WTC11 (cell line): Measurements from ENCODE around the gene PTPRS. TPM values are rescaled to one million over a fixed set of nuclear protein-coding genes. Genes with fewer than 3 reads are reported as not detected.

Source experiments
- ATAC-seq: fragments of 200-7000 bp; cut with Tn5 transposase; 2 replicates; pipeline ENCODE4 v1.10.0; 2021; ENCODE audit warnings: mild to moderate bottlenecking, moderate library complexity
- CTCF ChIA-PET: fragments of 300-600 bp; sonication (Branson Sonifier 250); formaldehyde crosslinking; loops from one replicate; lab custom pipeline; 2021; ENCODE audit warnings: antibody characterized with exemption; lab: Charles Lee
- POLR2A ChIA-PET: fragments of 350-600 bp; sonication (Branson Sonifier 250); formaldehyde crosslinking; loops from one replicate; lab custom pipeline; 2021; ENCODE audit warnings: antibody characterized with exemption; lab: Charles Lee
- DNase-seq: peaks from one replicate; pipeline ENCODE4 v3.0.0; 2021; ENCODE audit warnings: low spot score
- H3K27ac Mint-ChIP-seq: 2 replicates; pipeline ENCODE4 v1.8.0; 2021; ENCODE audit warnings: mixed read lengths
- H3K27me3 Mint-ChIP-seq: 2 replicates; pipeline ENCODE4 v1.8.0; 2021; ENCODE audit warnings: low read depth, mild to moderate bottlenecking, moderate library complexity, mixed read lengths
- H3K36me3 Mint-ChIP-seq: 2 replicates; pipeline ENCODE4 v1.8.0; 2021; ENCODE audit warnings: mixed read lengths
- H3K4me1 Mint-ChIP-seq: 2 replicates; pipeline ENCODE4 v1.8.0; 2022; ENCODE audit warnings: mixed read lengths
- H3K4me3 Mint-ChIP-seq: 2 replicates; pipeline ENCODE4 v1.8.0; 2021; ENCODE audit warnings: mild to moderate bottlenecking, moderate library complexity, mixed read lengths
- H3K9me3 Mint-ChIP-seq: 2 replicates; pipeline ENCODE4 v1.8.0; 2021; ENCODE audit warnings: mixed read lengths
- AFF4 ChIP-seq: sonication (generic); formaldehyde crosslinking; IDR thresholded peaks from 2 replicates; pipeline ENCODE4 v1.8.1; 2023; ENCODE audit warnings: mild to moderate bottlenecking, missing genetic modification reagents, borderline replicate concordance
- ATF2 ChIP-seq: sonication (generic); formaldehyde crosslinking; IDR thresholded peaks from 2 replicates; pipeline ENCODE4 v1.8.1; 2022; ENCODE audit warnings: low read depth, missing genetic modification reagents, borderline replicate concordance
- ATF6 ChIP-seq: sonication (generic); formaldehyde crosslinking; IDR thresholded peaks from 2 replicates; pipeline ENCODE4 v1.8.1; 2023; ENCODE audit warnings: mild to moderate bottlenecking, missing genetic modification reagents
- E2F5 ChIP-seq: sonication (generic); formaldehyde crosslinking; IDR thresholded peaks from 2 replicates; pipeline ENCODE4 v1.8.1; 2022; ENCODE audit warnings: mild to moderate bottlenecking, moderate library complexity, missing genetic modification reagents
- ETV6 ChIP-seq: sonication (generic); formaldehyde crosslinking; IDR thresholded peaks from 2 replicates; pipeline ENCODE4 v1.8.1; 2022; ENCODE audit warnings: mild to moderate bottlenecking, missing genetic modification reagents
- HMGXB4 ChIP-seq: sonication (generic); formaldehyde crosslinking; IDR thresholded peaks from 2 replicates; pipeline ENCODE4 v1.8.1; 2023; ENCODE audit warnings: mild to moderate bottlenecking, moderate library complexity, missing genetic modification reagents
- KAT7 ChIP-seq: sonication (generic); formaldehyde crosslinking; IDR thresholded peaks from 2 replicates; pipeline ENCODE4 v1.8.1; 2023; ENCODE audit warnings: missing genetic modification reagents, mild to moderate bottlenecking, borderline replicate concordance
- NR2C2 ChIP-seq: sonication (generic); formaldehyde crosslinking; IDR thresholded peaks from 2 replicates; pipeline ENCODE4 v1.8.0; 2022; ENCODE audit warnings: mild to moderate bottlenecking, missing genetic modification reagents
- PRDM15 ChIP-seq: sonication (generic); formaldehyde crosslinking; IDR thresholded peaks from 2 replicates; pipeline ENCODE4 v1.8.0; 2022; ENCODE audit warnings: missing genetic modification reagents
- SMAD3 ChIP-seq: sonication (generic); formaldehyde crosslinking; IDR thresholded peaks from 2 replicates; pipeline ENCODE4 v1.8.0; 2022; ENCODE audit warnings: missing genetic modification reagents, mild to moderate bottlenecking, borderline replicate concordance
- STAT6 ChIP-seq: sonication (generic); formaldehyde crosslinking; conservative IDR thresholded peaks from 2 replicates; pipeline ENCODE4 v1.8.1; 2023; ENCODE audit warnings: mild to moderate bottlenecking, low read depth, missing genetic modification reagents, moderate library complexity
- ZNF232 ChIP-seq: sonication (generic); formaldehyde crosslinking; IDR thresholded peaks from 2 replicates; pipeline ENCODE4 v1.8.0; 2022; ENCODE audit warnings: mild to moderate bottlenecking, missing genetic modification reagents
- ZNF423 ChIP-seq: fragments of 250-450 bp; sonication (Bioruptor Pico); IDR thresholded peaks from 2 replicates; pipeline ENCODE4 v2.1.2; 2022; ENCODE audit warnings: mild to moderate bottlenecking, moderate library complexity
- ZNF512 ChIP-seq: sonication (generic); formaldehyde crosslinking; IDR thresholded peaks from 2 replicates; pipeline ENCODE4 v1.8.1; 2022; ENCODE audit warnings: missing genetic modification reagents, borderline replicate concordance
- total RNA-seq: library from RNA; stranded (reverse); gene quantifications from 3 replicates; pipeline ENCODE4 v1.2.3, GENCODE V29; 2021

PTPRS gene
- total RNA-seq, 1 experiment from 2014 or later = 201 TPM

GRCh38 chr19:5380215-5380919 lies 39.8 kb upstream of the PTPRS start (continued):
- TF ChIP-seq ATF2 (CRISPR knock-in tag) = no peak
- TF ChIP-seq NR2C2 = no peak
- no peak for TF ChIP-seq KAT7 (CRISPR knock-in tag)

- no peak overlapping the region for H3K4me3 Mint-ChIP-seq
- TF ChIP-seq E2F5 (CRISPR knock-in tag) (no peak), ATF6 (CRISPR knock-in tag) (no peak), SMAD3 (CRISPR knock-in tag) (no peak), ZNF512 (CRISPR knock-in tag) (no peak), ZNF232 (CRISPR knock-in tag) (no peak), PRDM15 (CRISPR knock-in tag) (no peak), ZNF423 (CRISPR knock-in tag) (no peak), AFF4 (CRISPR knock-in tag) (no peak), HMGXB4 (CRISPR knock-in tag) (no peak), ETV6 (CRISPR knock-in tag) (no peak), STAT6 (no peak)
Measured at GRCh38 chr19:5376928-5377327, 36.3 kb upstream of the PTPRS start.

More at GRCh38 chr19:5376928-5377327, 36.3 kb upstream of the PTPRS start:
- Mint-ChIP-seq H3K36me3 (peaks cover 4% of the 10 kb centered on the region), H3K4me1 (no peaks in the 10 kb centered on the region), H3K27me3 (peaks cover 30% of the 10 kb centered on the region), H3K27ac (no peak overlapping the region), H3K9me3 (peaks cover 13% of the 10 kb centered on the region)
- DNase-seq (no peak), ATAC-seq (no peak)
- ChIA-PET POLR2A (no interaction called here), CTCF (interaction anchor here (0.7 to 1.8 kb wide), 12 partner anchors 10 to 451 kb away, joined by 3 to 8 read pairs (median 3); no protein-coding TSS in a partner anchor)
